Stimulated activated CD8-positive, alpha-beta memory T cell treated with anti-CD3 and anti-CD28 coated beads, Interleukin-7, amount 100 ng/mL, for 48 hours (primary cell): Measurements from ENCODE around the gene MYADM.

Experiments used
- DNase-seq, 2 donors: peaks; one replicate each; pipeline ENCODE4 v3.0.0-alpha.2; 2020; ENCODE audit warnings: low read depth in 1 of 2; ENCODE audit errors: extremely low read depth in 1 of 2

The MYADM gene

GRCh38 chr19:53909471-53910169 lies 41.9 kb downstream of the MYADM start:
- no peak for DNase-seq

GRCh38 chr19:53910170-53910518 lies 42.5 kb downstream of the MYADM start:
- no peak for DNase-seq

GRCh38 chr19:53912653-53913052 lies 45.0 kb downstream of the MYADM start:
- DNase-seq: no peak

GRCh38 chr19:53915000-53915399 lies 47.3 kb downstream of the MYADM start:
- no peak for DNase-seq

GRCh38 chr19:53916004-53916403 lies 48.3 kb downstream of the MYADM start:
- no peak for DNase-seq

- DNase-seq: no peak
Measured at GRCh38 chr19:53917356-53917755, 49.7 kb downstream of the MYADM start.
